Astrocyte of the spinal cord (primary cell): ENCODE measurements around the gene MATK.
"Not testable (repeated sequence)": the region's sequence is repeated elsewhere in the genome, so short reads cannot be mapped to it uniquely, and the experiment has no call there.

Experiments used
- DNase-seq: peaks from one replicate; pipeline ENCODE4 v3.0.0; 2011; ENCODE audit warnings: low read depth, low spot score
- H3K4me3 ChIP-seq: 2 replicates; pipeline ENCODE4 v1.5.1; 2011; ENCODE audit warnings: low read depth, mild to moderate bottlenecking, low read length, moderate library complexity
- CTCF ChIP-seq: IDR thresholded peaks from 2 replicates; pipeline ENCODE4 v1.5.1; 2012; ENCODE audit warnings: low read depth, mild to moderate bottlenecking, low read length, inconsistent platforms
- in situ Hi-C: cut with HindIII; loops from 2 replicates; pipeline ENCODE4 v1.10.0; 2017; ENCODE audit warnings: low sequenced_read_pairs

MATK gene

GRCh38 chr19:3817761-3818160 lies 31.6 kb upstream of the MATK start:
- H3K4me3 ChIP-seq: no peak overlapping the region
- no peak for TF ChIP-seq CTCF
- DNase-seq: no peak
- in situ Hi-C loops: no loop called here

GRCh38 chr19:3816566-3817218 lies 30.5 kb upstream of the MATK start:
- in situ Hi-C loops: no loop called here
- H3K4me3 ChIP-seq: no peak overlapping the region
- no peak for DNase-seq
- no peak for TF ChIP-seq CTCF

GRCh38 chr19:3816148-3816547 lies 30.0 kb upstream of the MATK start:
- H3K4me3 ChIP-seq, in situ Hi-C loops: not testable (repeated sequence)

GRCh38 chr19:3814648-3815047 lies 28.5 kb upstream of the MATK start:
- DNase-seq: no peak
- no peak for TF ChIP-seq CTCF
- H3K4me3 ChIP-seq: no peak overlapping the region
- in situ Hi-C loops: no loop called here

More at GRCh38 chr19:3816148-3816547, 30.0 kb upstream of the MATK start:
- DNase-seq: not testable (repeated sequence)

- in situ Hi-C loops: no loop called here
- no peak for DNase-seq
- H3K4me3 ChIP-seq: no peak overlapping the region
- TF ChIP-seq CTCF: no peak
Observed at GRCh38 chr19:3813473-3814392, 27.6 kb upstream of the MATK start.

GRCh38 chr19:3810708-3811355 lies 24.7 kb upstream of the MATK start:
- in situ Hi-C loops: no loop called here
- no peak for TF ChIP-seq CTCF
- no peak overlapping the region for H3K4me3 ChIP-seq
- no peak for DNase-seq
